ENCODE measurements around the gene ERFL. TPM values are rescaled to one million over a fixed set of nuclear protein-coding genes. Genes with fewer than 3 reads are reported as not detected.

The ERFL gene
- total RNA-seq, 1 donor from 2014 or later: 1.2 TPM

DNA sequence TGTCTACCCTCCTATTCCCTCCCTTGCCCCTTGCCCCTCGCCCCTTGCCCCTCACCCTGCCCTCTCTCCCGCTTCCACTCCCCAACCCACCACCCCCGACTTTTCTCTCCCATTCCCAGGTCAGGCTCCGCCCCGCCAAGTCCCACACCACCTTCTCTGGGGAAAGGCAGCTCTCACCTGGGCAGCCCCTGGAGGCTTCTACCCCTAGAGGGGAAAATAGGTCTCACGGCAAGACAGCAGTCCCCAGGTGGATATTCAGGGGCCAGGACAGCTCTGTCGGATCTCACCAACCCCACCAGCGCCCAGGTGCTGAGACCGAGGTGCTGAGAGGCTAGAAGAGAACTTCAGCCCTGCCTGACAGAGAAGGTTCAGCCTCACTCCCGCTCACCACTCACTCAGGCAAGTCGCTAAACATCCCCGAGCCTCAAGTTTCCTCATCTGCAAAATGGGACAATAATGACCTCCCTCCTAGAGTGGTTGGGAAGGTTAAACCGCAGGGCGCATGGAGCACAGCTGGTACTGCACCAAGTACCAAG, 1.4 kb upstream of the ERFL start:
- Mint-ChIP-seq H3K27me3 (peaks cover 53% of the 10 kb centered on the region), H3K36me3 (ENCODE audit: insufficient read depth) (no peaks in the 10 kb centered on the region), H3K4me3 (ENCODE audit: low read depth) (no peak overlapping the region), H3K9me3 (ENCODE audit: low read depth) (no peaks in the 10 kb centered on the region), H3K27ac (no peak overlapping the region), H3K4me1 (ENCODE audit: low read depth) (peaks cover 19% of the 10 kb centered on the region)
- DNase-seq (ENCODE audit: low spot score, unreplicated experiment): no peak
- TF ChIP-seq, protein P1, sequence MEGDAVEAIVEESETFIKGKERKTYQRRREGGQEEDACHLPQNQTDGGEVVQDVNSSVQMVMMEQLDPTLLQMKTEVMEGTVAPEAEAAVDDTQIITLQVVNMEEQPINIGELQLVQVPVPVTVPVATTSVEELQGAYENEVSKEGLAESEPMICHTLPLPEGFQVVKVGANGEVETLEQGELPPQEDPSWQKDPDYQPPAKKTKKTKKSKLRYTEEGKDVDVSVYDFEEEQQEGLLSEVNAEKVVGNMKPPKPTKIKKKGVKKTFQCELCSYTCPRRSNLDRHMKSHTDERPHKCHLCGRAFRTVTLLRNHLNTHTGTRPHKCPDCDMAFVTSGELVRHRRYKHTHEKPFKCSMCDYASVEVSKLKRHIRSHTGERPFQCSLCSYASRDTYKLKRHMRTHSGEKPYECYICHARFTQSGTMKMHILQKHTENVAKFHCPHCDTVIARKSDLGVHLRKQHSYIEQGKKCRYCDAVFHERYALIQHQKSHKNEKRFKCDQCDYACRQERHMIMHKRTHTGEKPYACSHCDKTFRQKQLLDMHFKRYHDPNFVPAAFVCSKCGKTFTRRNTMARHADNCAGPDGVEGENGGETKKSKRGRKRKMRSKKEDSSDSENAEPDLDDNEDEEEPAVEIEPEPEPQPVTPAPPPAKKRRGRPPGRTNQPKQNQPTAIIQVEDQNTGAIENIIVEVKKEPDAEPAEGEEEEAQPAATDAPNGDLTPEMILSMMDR (IDR thresholded peaks at IDR 0.05; ENCODE audit: unreplicated experiment): peak; percentile 11

DNA sequence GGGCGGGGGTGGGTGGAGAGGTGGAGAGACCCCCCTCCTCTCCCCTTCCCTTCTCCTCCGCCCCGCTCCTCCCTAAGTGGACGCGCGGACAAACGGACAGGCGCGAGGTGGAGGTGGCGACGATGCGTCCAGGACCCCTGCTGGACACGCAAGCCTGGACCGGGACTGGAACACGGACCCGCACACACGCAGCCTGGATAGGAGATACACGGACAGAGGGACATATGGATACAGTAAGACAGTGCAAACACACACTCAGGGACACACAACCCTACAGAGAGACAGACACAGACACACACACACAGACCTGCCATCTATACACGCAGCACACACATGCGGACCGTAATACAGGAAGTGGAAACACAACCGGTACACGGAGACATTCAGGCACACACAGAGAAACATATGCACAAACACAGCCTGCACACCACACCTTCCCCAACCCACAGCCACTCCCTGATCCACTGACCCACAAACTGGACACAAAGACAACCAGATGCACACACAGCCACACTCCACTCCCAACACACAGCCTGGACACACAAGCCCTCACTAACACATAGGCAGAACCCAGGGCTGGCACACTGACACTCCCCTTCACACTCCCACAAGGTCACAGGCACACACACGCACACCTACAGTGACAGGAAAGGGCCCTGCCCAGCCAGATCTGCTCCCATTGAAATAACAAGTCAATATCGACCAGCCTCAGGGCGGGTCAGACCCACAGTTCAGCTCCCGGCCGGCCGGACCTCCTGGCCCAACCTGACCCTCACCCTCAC, 696 bp upstream of the ERFL start:
- peak overlapping the region; percentile 9 for H3K27ac Mint-ChIP-seq
- H3K4me3 Mint-ChIP-seq (ENCODE audit: low read depth): peak overlapping the region; percentile 63
- H3K9me3 Mint-ChIP-seq (ENCODE audit: low read depth): no peaks in the 10 kb centered on the region
- no peak for DNase-seq (ENCODE audit: low spot score, unreplicated experiment)
- no peaks in the 10 kb centered on the region for H3K36me3 Mint-ChIP-seq (ENCODE audit: insufficient read depth)
- TF ChIP-seq, protein P1 (IDR thresholded peaks at IDR 0.05; ENCODE audit: unreplicated experiment): peak; percentile 15
- peaks cover 19% of the 10 kb centered on the region for H3K4me1 Mint-ChIP-seq (ENCODE audit: low read depth)
- H3K27me3 Mint-ChIP-seq: peaks cover 49% of the 10 kb centered on the region

DNA sequence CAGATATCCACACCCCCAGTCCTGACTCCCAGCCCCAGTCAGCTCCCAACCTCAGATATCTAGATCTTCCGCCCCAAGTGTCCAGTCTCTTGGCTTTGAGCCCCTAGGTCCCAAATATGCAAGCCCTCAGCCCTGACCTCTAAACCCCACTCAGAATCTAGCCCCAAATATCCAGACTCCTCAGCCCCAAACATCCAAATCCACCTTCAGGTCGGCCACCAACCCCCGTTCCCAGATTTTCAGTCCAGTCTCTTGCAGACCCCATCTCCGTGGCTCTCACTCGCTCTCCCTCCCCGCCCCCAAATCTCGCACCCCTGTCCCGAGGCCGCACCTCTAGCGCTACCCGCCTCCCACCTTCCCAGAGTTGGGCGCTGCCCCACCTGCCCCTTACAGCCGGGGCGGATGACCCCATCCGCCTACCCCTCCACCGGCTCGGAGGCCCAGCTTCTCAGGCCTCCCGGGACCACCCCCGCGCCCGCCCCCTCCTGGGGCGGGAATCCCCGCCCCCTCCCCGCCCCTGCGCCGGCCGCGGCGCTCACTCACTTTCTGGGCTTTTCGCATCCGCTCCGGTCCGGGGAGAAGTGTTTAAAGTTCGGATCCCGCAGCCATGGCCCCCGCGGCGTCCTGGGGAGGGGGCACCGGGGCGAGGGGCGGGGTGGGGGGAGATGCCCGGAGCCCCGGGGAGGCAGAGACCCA, 604 bp downstream of the ERFL start:
- Mint-ChIP-seq H3K27me3 (peaks cover 42% of the 10 kb centered on the region), H3K9me3 (ENCODE audit: low read depth) (no peaks in the 10 kb centered on the region), H3K27ac (no peak overlapping the region), H3K36me3 (ENCODE audit: insufficient read depth) (no peaks in the 10 kb centered on the region), H3K4me1 (ENCODE audit: low read depth) (peaks cover 14% of the 10 kb centered on the region), H3K4me3 (ENCODE audit: low read depth) (peak overlapping the region; percentile 57)
- TF ChIP-seq, protein P1 (IDR thresholded peaks at IDR 0.05; ENCODE audit: unreplicated experiment): no peak
- DNase-seq (ENCODE audit: low spot score, unreplicated experiment): no peak

- TF ChIP-seq, protein P1 (IDR thresholded peaks at IDR 0.05; ENCODE audit: unreplicated experiment): no peak
- Mint-ChIP-seq H3K4me1 (ENCODE audit: low read depth) (peaks cover 13% of the 10 kb centered on the region), H3K27me3 (peaks cover 43% of the 10 kb centered on the region), H3K4me3 (ENCODE audit: low read depth) (no peak overlapping the region), H3K27ac (no peak overlapping the region), H3K36me3 (ENCODE audit: insufficient read depth) (no peaks in the 10 kb centered on the region), H3K9me3 (ENCODE audit: low read depth) (no peaks in the 10 kb centered on the region)
- DNase-seq (ENCODE audit: low spot score, unreplicated experiment): no peak
Measured at GRCh38 chr19:41926763-41927496, 1.3 kb downstream of the ERFL start.
